GM23338 (cell line): Measurements from ENCODE around the gene ZNF664. TPM values are rescaled to one million over a fixed set of nuclear protein-coding genes. Genes with fewer than 3 reads are reported as not detected.

Experiments
- ATAC-seq: fragments of 200-7000 bp; cut with Tn5 transposase; 3 replicates; pipeline ENCODE4 v1.9.1; 2020
- DNase-seq: peaks from one replicate; pipeline ENCODE4 v3.0.0-alpha.2; 2015; ENCODE audit warnings: low spot score
- H2AFZ ChIP-seq: fragments of 200-600 bp; sonication (generic); 2 replicates; pipeline ENCODE4 v1.8.0; 2016; ENCODE audit warnings: antibody characterized with exemption, mild to moderate bottlenecking, moderate library complexity
- H3F3A ChIP-seq: fragments of 200-600 bp; sonication (generic); replicated peaks from 2 replicates; pipeline ENCODE4 v1.8.0; 2017; ENCODE audit warnings: antibody characterized with exemption, mixed run types, low read depth
- H3K27ac ChIP-seq: fragments of 200-600 bp; sonication (generic); 2 replicates; pipeline ENCODE4 v1.6.1; 2016; ENCODE audit warnings: low read depth
- H3K27me3 ChIP-seq: fragments of 200-600 bp; sonication (generic); 2 replicates; pipeline ENCODE4 v1.8.0; 2016; ENCODE audit warnings: mild to moderate bottlenecking, mixed run types, moderate library complexity; ENCODE audit not compliant: insufficient read depth
- H3K36me3 ChIP-seq: fragments of 200-600 bp; sonication (generic); 2 replicates; pipeline ENCODE4 v1.8.0; 2016; ENCODE audit warnings: mild to moderate bottlenecking; ENCODE audit not compliant: insufficient read depth
- H3K4me1 ChIP-seq: fragments of 200-600 bp; sonication (generic); 2 replicates; pipeline ENCODE4 v1.8.0; 2016; ENCODE audit warnings: mild to moderate bottlenecking, moderate library complexity; ENCODE audit not compliant: insufficient read depth
- H3K4me2 ChIP-seq: fragments of 200-600 bp; sonication (generic); 2 replicates; pipeline ENCODE4 v1.7.1; 2017; ENCODE audit warnings: mixed run types
- H3K4me3 ChIP-seq: fragments of 200-600 bp; sonication (generic); 2 replicates; pipeline ENCODE4 v1.6.1; 2016; ENCODE audit warnings: mixed run types
- H3K79me2 ChIP-seq: fragments of 200-600 bp; sonication (generic); replicated peaks from 2 replicates; pipeline ENCODE4 v1.8.0; 2017; ENCODE audit warnings: mild to moderate bottlenecking; ENCODE audit not compliant: insufficient read depth
- H3K9me2 ChIP-seq: fragments of 200-600 bp; sonication (generic); 2 replicates; pipeline ENCODE4 v1.8.0; 2017; ENCODE audit not compliant: insufficient read depth
- H4K20me1 ChIP-seq: fragments of 200-600 bp; sonication (generic); replicated peaks from 2 replicates; pipeline ENCODE4 v1.8.0; 2017; ENCODE audit warnings: mild to moderate bottlenecking; ENCODE audit not compliant: insufficient read depth
- H3K27ac Mint-ChIP-seq: 2 replicates; pipeline ENCODE4 v1.8.0; 2020; ENCODE audit warnings: inconsistent platforms, mild to moderate bottlenecking, moderate library complexity, mixed read lengths
- H3K27me3 Mint-ChIP-seq: 3 replicates; pipeline ENCODE4 v1.8.0; 2022; ENCODE audit warnings: low read depth, mild to moderate bottlenecking, moderate library complexity, mixed read lengths, inconsistent platforms; ENCODE audit not compliant: insufficient read depth, poor library complexity
- H3K36me3 Mint-ChIP-seq: 3 replicates; pipeline ENCODE4 v1.8.0; 2021; ENCODE audit warnings: low read depth, mild to moderate bottlenecking, inconsistent platforms, moderate library complexity, mixed read lengths
- H3K4me1 Mint-ChIP-seq: 3 replicates; pipeline ENCODE4 v1.8.0; 2020; ENCODE audit warnings: mild to moderate bottlenecking, inconsistent platforms, mixed read lengths
- H3K4me3 Mint-ChIP-seq: 3 replicates; pipeline ENCODE4 v1.8.0; 2021; ENCODE audit warnings: moderate library complexity, mild to moderate bottlenecking, inconsistent platforms, mixed read lengths
- H3K9me3 Mint-ChIP-seq: 3 replicates; pipeline ENCODE4 v1.8.0; 2020; ENCODE audit warnings: moderate library complexity, mild to moderate bottlenecking, inconsistent platforms, mixed read lengths
- CREB1 ChIP-seq: fragments of 250-450 bp; sonication (Bioruptor Pico); IDR thresholded peaks from 2 replicates; pipeline ENCODE4 v1.5.0; 2020; ENCODE audit warnings: low read depth, mild to moderate bottlenecking, moderate library complexity
- ETS1 ChIP-seq: IDR thresholded peaks from 2 replicates; pipeline ENCODE4 v1.6.1; 2016; ENCODE audit warnings: antibody characterized with exemption
- EZH2 ChIP-seq: fragments of 200-600 bp; sonication (generic); IDR thresholded peaks from one replicate; pipeline ENCODE4 v1.8.0; 2017; ENCODE audit warnings: antibody characterized with exemption, mild to moderate bottlenecking, low read depth; ENCODE audit not compliant: unreplicated experiment
- EZH2phosphoT487 ChIP-seq: fragments of 200-600 bp; sonication (generic); IDR thresholded peaks from one replicate; pipeline ENCODE4 v1.8.1; 2018; ENCODE audit warnings: antibody characterized with exemption; ENCODE audit not compliant: unreplicated experiment
- NANOG ChIP-seq: IDR thresholded peaks from 2 replicates; pipeline ENCODE4 v1.6.1; 2016; ENCODE audit warnings: antibody characterized with exemption, borderline replicate concordance
- POLR2AphosphoS5 ChIP-seq: IDR thresholded peaks from 2 replicates; pipeline ENCODE4 v1.6.1; 2016; ENCODE audit warnings: antibody characterized with exemption, low read depth
- REST ChIP-seq: IDR thresholded peaks from one replicate; pipeline ENCODE4 v1.6.1; 2018; ENCODE audit warnings: antibody characterized with exemption; ENCODE audit not compliant: unreplicated experiment
- STAT1 ChIP-seq: IDR thresholded peaks from one replicate; pipeline ENCODE4 v1.6.1; 2016; ENCODE audit warnings: antibody characterized with exemption; ENCODE audit not compliant: unreplicated experiment
- ZNF114 ChIP-seq: fragments of 250-450 bp; sonication (Bioruptor Pico); IDR thresholded peaks from 2 replicates; pipeline ENCODE4 v1.5.0; 2020; ENCODE audit warnings: mild to moderate bottlenecking, moderate library complexity
- polyA plus RNA-seq: library from polyadenylated mRNA; unstranded; fragments of >200 nt; fragmentation: Nextera tagmentation; extraction: Ambion mirVana; gene quantifications from 2 replicates; pipeline ENCODE4 v1.2.1, GENCODE V29; 2016
- total RNA-seq: library from RNA; depleted of rRNA; stranded (reverse); fragments of >200 nt; shearing (Covaris generic); gene quantifications from 2 replicates; pipeline ENCODE4 v1.2.3, GENCODE V29; 2014
- TF ChIP-seq, protein P1 (sequence below), 2 experiments: fragments of 200-600 bp in 1 of 2; sonication (generic) in 1 of 2; conservative IDR thresholded peaks; 2 replicates each; pipeline versions ENCODE4 v1.5.1 to v1.6.1; 2016 to 2017; ENCODE audit warnings: antibody characterized with exemption in 2 of 2, low read depth in 2 of 2, mild to moderate bottlenecking in 2 of 2, moderate library complexity in 1 of 2

The ZNF664 gene
- total and polyA plus RNA-seq, 2 experiments from 2014 or later = 8.1 to 35.2 TPM

GRCh38 chr12:123938679-123939480 is 34.1 kb upstream of the ZNF664 start:
- Histone ChIP-seq H3K36me3 (no peaks in the 10 kb centered on the region; the same call in 1 of the 2 replicates), H4K20me1 (no peaks in the 10 kb centered on the region), H2AFZ (no peak overlapping the region), H3K27ac (no peak overlapping the region), H3K27me3 (no peaks in the 10 kb centered on the region), H3K9me2 (no peaks in the 10 kb centered on the region), H3K4me2 (no peak overlapping the region), H3K4me1 (no peaks in the 10 kb centered on the region), H3K79me2 (no peaks in the 10 kb centered on the region), H3F3A (no peaks in the 10 kb centered on the region), H3K4me3 (no peak overlapping the region)
- Mint-ChIP-seq H3K4me3 (no peak overlapping the region), H3K27ac (no peak overlapping the region), H3K4me1 (peaks cover 3% of the 10 kb centered on the region), H3K36me3 (peaks cover 2% of the 10 kb centered on the region; the same call in 1 of the 3 replicates), H3K27me3 (peaks cover 12% of the 10 kb centered on the region), H3K9me3 (peaks cover 14% of the 10 kb centered on the region)
- peak; percentile 70 for DNase-seq
- TF ChIP-seq EZH2phosphoT487 (no peak), EZH2 (no peak), NANOG (no peak)
- TF ChIP-seq, protein P1, sequence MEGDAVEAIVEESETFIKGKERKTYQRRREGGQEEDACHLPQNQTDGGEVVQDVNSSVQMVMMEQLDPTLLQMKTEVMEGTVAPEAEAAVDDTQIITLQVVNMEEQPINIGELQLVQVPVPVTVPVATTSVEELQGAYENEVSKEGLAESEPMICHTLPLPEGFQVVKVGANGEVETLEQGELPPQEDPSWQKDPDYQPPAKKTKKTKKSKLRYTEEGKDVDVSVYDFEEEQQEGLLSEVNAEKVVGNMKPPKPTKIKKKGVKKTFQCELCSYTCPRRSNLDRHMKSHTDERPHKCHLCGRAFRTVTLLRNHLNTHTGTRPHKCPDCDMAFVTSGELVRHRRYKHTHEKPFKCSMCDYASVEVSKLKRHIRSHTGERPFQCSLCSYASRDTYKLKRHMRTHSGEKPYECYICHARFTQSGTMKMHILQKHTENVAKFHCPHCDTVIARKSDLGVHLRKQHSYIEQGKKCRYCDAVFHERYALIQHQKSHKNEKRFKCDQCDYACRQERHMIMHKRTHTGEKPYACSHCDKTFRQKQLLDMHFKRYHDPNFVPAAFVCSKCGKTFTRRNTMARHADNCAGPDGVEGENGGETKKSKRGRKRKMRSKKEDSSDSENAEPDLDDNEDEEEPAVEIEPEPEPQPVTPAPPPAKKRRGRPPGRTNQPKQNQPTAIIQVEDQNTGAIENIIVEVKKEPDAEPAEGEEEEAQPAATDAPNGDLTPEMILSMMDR (conservative IDR thresholded peaks at IDR 0.05; ENCODE audit: low read depth in 2 of 2) = peak; percentile 69 to 86
- ATAC-seq = peak; percentile 87

GRCh38 chr12:123939716-123940626 is 33.0 kb upstream of the ZNF664 start:
- Histone ChIP-seq H3K27me3 (no peaks in the 10 kb centered on the region), H3K4me3 (no peak overlapping the region), H2AFZ (no peak overlapping the region), H3K79me2 (no peaks in the 10 kb centered on the region), H3K4me2 (no peak overlapping the region), H4K20me1 (no peaks in the 10 kb centered on the region), H3K4me1 (no peaks in the 10 kb centered on the region), H3F3A (no peaks in the 10 kb centered on the region), H3K9me2 (no peaks in the 10 kb centered on the region), H3K36me3 (no peaks in the 10 kb centered on the region; the same call in 1 of the 2 replicates), H3K27ac (no peak overlapping the region)
- no peak overlapping the region for H3K27ac Mint-ChIP-seq
- peaks cover 14% of the 10 kb centered on the region for H3K9me3 Mint-ChIP-seq
- H3K4me3 Mint-ChIP-seq = no peak overlapping the region
- H3K36me3 Mint-ChIP-seq = peaks cover 2% of the 10 kb centered on the region; the same call in 1 of the 3 replicates
- peaks cover 12% of the 10 kb centered on the region for H3K27me3 Mint-ChIP-seq
- ATAC-seq (no peak), DNase-seq (no peak)
- H3K4me1 Mint-ChIP-seq = peaks cover 3% of the 10 kb centered on the region
- no peak for TF ChIP-seq CREB1 (CRISPR knock-in tag)
- no peak for TF ChIP-seq ETS1
- TF ChIP-seq POLR2AphosphoS5 = no peak
- TF ChIP-seq, protein P1 (conservative IDR thresholded peaks at IDR 0.05; ENCODE audit: low read depth in 2 of 2) = no peak
- no peak for TF ChIP-seq ZNF114
- no peak for TF ChIP-seq NANOG
- no peak for TF ChIP-seq REST
- no peak for TF ChIP-seq STAT1
- no peak for TF ChIP-seq EZH2
